ENCODE data around the gene SLC6A12. TPM values are rescaled to one million over a fixed set of nuclear protein-coding genes. Genes with fewer than 3 reads are reported as not detected.
A peak's percentile ranks its signal among the peaks of the same experiment; 100 is the strongest.

SLC6A12 gene
- total and polyA plus RNA-seq, 9 of the 15 experiments (the other 6 are each of a cell fraction or from before 2014, with no cell fraction given) = not detected

- Histone ChIP-seq H3K4me3 (no peak overlapping the region), H3K27ac (ENCODE audit: extremely low read depth, low read depth, low read length) (no peak overlapping the region), H3K9ac (ENCODE audit: insufficient read depth in 1 of 2, low read depth in 2 of 2, low read length in 2 of 2) (no peak overlapping the region), H2AFZ (ENCODE audit: low read depth, low read length) (no peak overlapping the region), H3K36me3 (ENCODE audit: control insufficient read depth, insufficient read depth, low read length) (no peaks in the 10 kb centered on the region), H4K20me1 (replicated peaks; ENCODE audit: control insufficient read depth, insufficient read depth, low read length) (0 out of 2 replicates have a peak, but pooled peaks cover 6% of the 10 kb centered on the region), H3K4me2 (ENCODE audit: insufficient read depth, low read length) (no peak overlapping the region), H3K4me1 (replicated peaks in 1 of 2; ENCODE audit: control insufficient read depth in 2 of 2, insufficient read depth in 2 of 2, low read length in 2 of 2) (peaks cover 0 to 18% of the 10 kb centered on the region in 2 experiments; a peak in 3 of 5 replicates), H3K79me2 (ENCODE audit: control insufficient read depth, insufficient read depth, low read length) (no peaks in the 10 kb centered on the region), H3K27me3 (ENCODE audit: control insufficient read depth in 2 of 2, insufficient read depth in 2 of 2, low read length in 2 of 2) (peaks cover 3 to 58% of the 10 kb centered on the region in 2 experiments; a peak in 3 of 5 replicates), H3K9me1 (ENCODE audit: control insufficient read depth, insufficient read depth, low read length) (no peaks in the 10 kb centered on the region), H3K9me3 (replicated peaks; ENCODE audit: control insufficient read depth, insufficient read depth, low read depth, low read length) (no peaks in the 10 kb centered on the region)
- no TSS peak for BruUV-seq (replicated peaks)
- intact Hi-C loops (cut with micrococcal nuclease) = no loop called here
- ChIA-PET POLR2A (no interaction called here), CTCF (ENCODE audit: low intra/inter-chr PET ratio) (no interaction called here)
- no peak for DNase-seq (ENCODE audit: extremely low read depth in 1 of 4, low spot score in 3 of 4)
- in situ Hi-C loops (cut with MboI) = no loop called here
- no peak for ATAC-seq
- WGBS (ENCODE audit: insufficient coverage, low coverage, missing lambda C conversion rate) = 14% methylated on average over 19 of the region's 22 CpGs
- TF ChIP-seq CTCF (IDR thresholded peaks at IDR 0.05 in 2 of 3, conservative IDR thresholded peaks at IDR 0.05 in 1 of 3; ENCODE audit: insufficient read depth in 2 of 3, low read depth in 1 of 3, low read length in 3 of 3) (0 out of 6 replicates have a peak, but pooled peaks of 1 of the 3 experiments have one; percentile 14), ZNF41 (CRISPR knock-in tag; conservative IDR thresholded peaks at IDR 0.05) (no peak)
- FAIRE-seq = no peak
Observed at GRCh38 chr12:168763-169525, 45.0 kb downstream of the SLC6A12 start.
